ENCODE measurements around the gene PUDP.
"Not testable (repeated sequence)": the region's sequence is repeated elsewhere in the genome, so short reads cannot be mapped to it uniquely, and the experiment has no call there.

PUDP gene

GRCh38 chrX:7043796-7044433, 104.0 kb downstream of the PUDP start:
- DNase-seq (ENCODE audit: low read depth in 3 of 3), result not testable (repeated sequence)

GRCh38 chrX:7028246-7028645, 119.7 kb downstream of the PUDP start:
- DNase-seq (ENCODE audit: low read depth in 3 of 3), result no peak

GRCh38 chrX:7027071-7027470, 120.9 kb downstream of the PUDP start:
- no peak for DNase-seq (ENCODE audit: low read depth in 3 of 3)

GRCh38 chrX:7026365-7026764, 121.6 kb downstream of the PUDP start:
- DNase-seq (ENCODE audit: low read depth in 3 of 3), result not testable (repeated sequence)

GRCh38 chrX:7025471-7025870, 122.5 kb downstream of the PUDP start:
- DNase-seq (ENCODE audit: low read depth in 3 of 3), result no peak

- no peak for DNase-seq (ENCODE audit: low read depth in 3 of 3)
Measured at GRCh38 chrX:7024850-7025249, 123.1 kb downstream of the PUDP start.

GRCh38 chrX:7022996-7023395, 125.0 kb downstream of the PUDP start:
- DNase-seq (ENCODE audit: low read depth in 3 of 3), result not testable (repeated sequence)

GRCh38 chrX:7021991-7022390, 126.0 kb downstream of the PUDP start:
- DNase-seq (ENCODE audit: low read depth in 3 of 3), result no peak

- no peak for DNase-seq (ENCODE audit: low read depth in 3 of 3)
Measured at GRCh38 chrX:7019555-7019954, 128.4 kb downstream of the PUDP start.

GRCh38 chrX:7012262-7012834, 135.6 kb downstream of the PUDP start:
- DNase-seq (ENCODE audit: low read depth in 3 of 3), result not testable (repeated sequence)

- DNase-seq (ENCODE audit: low read depth in 3 of 3), result not testable (repeated sequence)
Measured at GRCh38 chrX:7010897-7011296, 137.1 kb downstream of the PUDP start.

GRCh38 chrX:7007328-7007727, 140.6 kb downstream of the PUDP start:
- DNase-seq (ENCODE audit: low read depth in 3 of 3), result not testable (repeated sequence)
